Glutamatergic neuron (in vitro differentiated cells): ENCODE data around the gene CEMP1. TPM values are rescaled to one million over a fixed set of nuclear protein-coding genes. Genes with fewer than 3 reads are reported as not detected.

Experiments used
- DNase-seq: peaks from one replicate; pipeline ENCODE4 v3.0.0; 2022
- H3K27ac Mint-ChIP-seq: one replicate; pipeline ENCODE4 v1.8.0; 2020; ENCODE audit warnings: mild to moderate bottlenecking, mixed read lengths, inconsistent platforms; ENCODE audit not compliant: unreplicated experiment
- H3K27me3 Mint-ChIP-seq: one replicate; pipeline ENCODE4 v1.8.0; 2020; ENCODE audit warnings: mild to moderate bottlenecking, moderate library complexity, mixed read lengths, inconsistent platforms; ENCODE audit not compliant: unreplicated experiment
- H3K36me3 Mint-ChIP-seq: one replicate; pipeline ENCODE4 v1.8.0; 2020; ENCODE audit warnings: mild to moderate bottlenecking, mixed read lengths, inconsistent platforms; ENCODE audit not compliant: unreplicated experiment
- H3K4me1 Mint-ChIP-seq: one replicate; pipeline ENCODE4 v1.8.0; 2020; ENCODE audit warnings: mild to moderate bottlenecking, low read depth, mixed read lengths, inconsistent platforms; ENCODE audit not compliant: unreplicated experiment
- H3K4me3 Mint-ChIP-seq: one replicate; pipeline ENCODE4 v1.8.0; 2020; ENCODE audit warnings: mild to moderate bottlenecking, mixed read lengths, inconsistent platforms; ENCODE audit not compliant: unreplicated experiment
- H3K9me3 Mint-ChIP-seq: one replicate; pipeline ENCODE4 v1.8.0; 2020; ENCODE audit warnings: mild to moderate bottlenecking, moderate library complexity, mixed read lengths, inconsistent platforms; ENCODE audit not compliant: unreplicated experiment
- total RNA-seq: library from RNA; stranded (reverse); fragmentation: NEBNext Ultra II Directional; extraction: Animal tissue kit (Norgen Biotek cat#: 25700); gene quantifications from one replicate; pipeline ENCODE4 v1.2.1, GENCODE V29; 2021; ENCODE audit not compliant: unreplicated experiment
- TF ChIP-seq, protein P1 (sequence below): fragments of 200-600 bp; sonication (generic); IDR thresholded peaks from one replicate; pipeline ENCODE4 v1.5.0; 2021; ENCODE audit not compliant: partially characterized antibody, unreplicated experiment

The CEMP1 gene
- total RNA-seq, 1 donor from 2014 or later: not detected

DNA sequence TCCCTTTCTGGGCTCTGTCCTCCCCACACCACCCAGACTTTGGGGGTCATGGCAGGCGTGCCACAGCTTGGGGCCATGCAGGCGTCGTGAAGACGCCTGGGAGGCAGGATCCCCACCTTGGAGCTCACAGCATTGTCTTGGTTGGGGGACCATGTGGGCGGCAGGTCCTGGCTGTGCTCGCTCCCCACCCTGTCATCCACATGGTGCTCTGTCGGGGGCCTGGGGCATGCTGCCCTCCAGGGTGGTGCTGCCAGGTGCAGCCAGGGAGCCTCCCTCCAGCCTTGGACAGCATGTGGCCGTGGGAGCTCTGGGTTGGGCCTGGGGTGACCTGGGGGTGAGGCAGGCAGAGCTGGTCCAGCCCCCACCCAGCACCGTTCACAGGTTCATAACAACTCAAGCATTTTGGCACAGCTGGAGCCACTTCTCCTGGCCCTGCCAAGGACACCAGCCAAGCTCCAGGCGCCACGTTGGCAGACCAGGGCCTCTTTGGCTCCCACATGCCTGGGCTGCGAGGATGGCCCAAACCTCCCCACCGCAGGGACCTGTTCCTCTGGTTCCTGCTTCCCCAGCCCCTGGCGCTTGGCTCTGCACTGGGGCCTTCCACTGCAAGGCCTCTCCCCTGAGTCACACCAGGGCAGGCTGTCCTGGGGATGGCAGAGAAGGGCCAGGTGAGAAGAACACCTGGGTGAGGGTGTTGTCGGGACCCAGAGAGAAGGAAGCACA is 32.5 kb downstream of the CEMP1 start:
- H3K36me3 Mint-ChIP-seq: no peaks in the 10 kb centered on the region
- H3K9me3 Mint-ChIP-seq: peaks cover 3% of the 10 kb centered on the region
- H3K4me3 Mint-ChIP-seq: no peak overlapping the region
- H3K27ac Mint-ChIP-seq: no peak overlapping the region
- TF ChIP-seq, protein P1, sequence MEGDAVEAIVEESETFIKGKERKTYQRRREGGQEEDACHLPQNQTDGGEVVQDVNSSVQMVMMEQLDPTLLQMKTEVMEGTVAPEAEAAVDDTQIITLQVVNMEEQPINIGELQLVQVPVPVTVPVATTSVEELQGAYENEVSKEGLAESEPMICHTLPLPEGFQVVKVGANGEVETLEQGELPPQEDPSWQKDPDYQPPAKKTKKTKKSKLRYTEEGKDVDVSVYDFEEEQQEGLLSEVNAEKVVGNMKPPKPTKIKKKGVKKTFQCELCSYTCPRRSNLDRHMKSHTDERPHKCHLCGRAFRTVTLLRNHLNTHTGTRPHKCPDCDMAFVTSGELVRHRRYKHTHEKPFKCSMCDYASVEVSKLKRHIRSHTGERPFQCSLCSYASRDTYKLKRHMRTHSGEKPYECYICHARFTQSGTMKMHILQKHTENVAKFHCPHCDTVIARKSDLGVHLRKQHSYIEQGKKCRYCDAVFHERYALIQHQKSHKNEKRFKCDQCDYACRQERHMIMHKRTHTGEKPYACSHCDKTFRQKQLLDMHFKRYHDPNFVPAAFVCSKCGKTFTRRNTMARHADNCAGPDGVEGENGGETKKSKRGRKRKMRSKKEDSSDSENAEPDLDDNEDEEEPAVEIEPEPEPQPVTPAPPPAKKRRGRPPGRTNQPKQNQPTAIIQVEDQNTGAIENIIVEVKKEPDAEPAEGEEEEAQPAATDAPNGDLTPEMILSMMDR: no peak
- peaks cover 6% of the 10 kb centered on the region for H3K27me3 Mint-ChIP-seq
- peaks cover 10% of the 10 kb centered on the region for H3K4me1 Mint-ChIP-seq
- no peak for DNase-seq

DNA sequence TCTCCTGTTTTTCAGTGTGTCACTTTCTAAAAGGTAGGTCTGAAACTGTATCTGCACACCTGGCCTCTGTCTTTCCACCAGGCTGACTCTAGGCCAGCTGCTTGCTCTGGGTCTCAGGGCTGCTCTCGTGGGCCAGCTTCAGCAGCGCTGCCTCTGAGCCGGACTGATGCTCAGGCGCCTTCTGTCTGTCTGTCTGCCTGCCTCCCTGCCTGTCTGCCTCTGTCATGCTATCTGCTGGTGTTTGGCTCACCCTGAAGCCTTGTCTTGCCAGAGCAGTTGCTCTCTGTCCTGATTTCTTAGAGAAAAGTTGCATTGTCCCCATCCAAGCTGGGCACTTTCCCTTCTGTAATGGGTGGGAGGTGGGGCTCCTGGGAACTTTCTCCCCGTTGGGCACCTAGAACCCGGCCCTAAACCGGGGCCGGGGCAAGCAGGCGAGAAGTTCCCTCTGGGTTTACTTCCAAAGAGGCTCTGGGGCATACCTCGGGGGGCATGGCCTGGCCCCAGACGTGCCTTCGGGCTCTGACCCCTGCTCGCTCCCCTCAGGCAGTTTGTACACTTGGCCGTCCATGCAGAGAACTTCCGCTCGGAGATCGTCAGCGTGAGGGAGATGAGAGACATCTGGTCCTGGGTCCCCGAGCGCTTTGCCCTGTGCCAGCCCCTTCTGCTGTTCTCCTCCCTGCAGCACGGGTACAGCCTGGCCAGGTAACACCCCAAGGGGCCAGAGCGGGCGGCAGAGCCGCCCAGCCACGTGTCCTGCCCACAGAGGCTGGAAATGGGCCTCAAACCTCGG is 33.3 kb downstream of the CEMP1 start:
- peaks cover 8% of the 10 kb centered on the region for H3K4me1 Mint-ChIP-seq
- TF ChIP-seq, protein P1: no peak
- no peaks in the 10 kb centered on the region for H3K36me3 Mint-ChIP-seq
- peaks cover 6% of the 10 kb centered on the region for H3K27me3 Mint-ChIP-seq
- H3K4me3 Mint-ChIP-seq: peak overlapping the region; percentile 53
- DNase-seq: no peak
- peaks cover 3% of the 10 kb centered on the region for H3K9me3 Mint-ChIP-seq
- H3K27ac Mint-ChIP-seq: peak overlapping the region; percentile 36

DNA sequence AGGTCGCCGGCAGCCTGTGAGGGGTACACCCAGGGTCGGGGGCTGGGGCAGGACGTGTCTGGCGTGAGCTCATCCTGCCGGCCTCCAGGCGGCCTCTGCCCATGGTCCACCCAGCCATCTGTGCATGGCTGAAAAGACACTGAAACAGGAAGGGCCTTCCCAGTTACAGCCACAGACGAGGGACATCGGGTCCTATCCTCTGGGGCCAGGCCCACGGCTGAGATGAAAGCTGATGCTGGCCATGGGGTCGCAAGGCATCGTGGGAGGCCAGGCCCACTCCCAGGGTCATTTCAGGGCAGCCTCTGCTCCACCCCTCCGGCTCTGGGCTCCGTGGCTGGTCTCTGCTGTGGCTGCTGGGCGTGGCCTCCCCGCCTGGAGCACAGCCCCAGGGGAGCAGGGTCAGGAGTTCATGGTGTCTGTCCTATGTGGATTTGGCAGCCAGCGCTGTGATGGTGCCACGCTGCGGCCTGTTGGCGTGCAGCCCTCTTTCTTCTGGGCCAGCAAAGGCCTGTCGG is 34.0 kb downstream of the CEMP1 start:
- Mint-ChIP-seq H3K36me3 (no peaks in the 10 kb centered on the region), H3K27ac (peak overlapping the region; percentile 36), H3K9me3 (peaks cover 3% of the 10 kb centered on the region), H3K27me3 (peaks cover 6% of the 10 kb centered on the region), H3K4me1 (peaks cover 6% of the 10 kb centered on the region), H3K4me3 (peak overlapping the region; percentile 53)
- TF ChIP-seq, protein P1: no peak
- peak; percentile 61 for DNase-seq

DNA sequence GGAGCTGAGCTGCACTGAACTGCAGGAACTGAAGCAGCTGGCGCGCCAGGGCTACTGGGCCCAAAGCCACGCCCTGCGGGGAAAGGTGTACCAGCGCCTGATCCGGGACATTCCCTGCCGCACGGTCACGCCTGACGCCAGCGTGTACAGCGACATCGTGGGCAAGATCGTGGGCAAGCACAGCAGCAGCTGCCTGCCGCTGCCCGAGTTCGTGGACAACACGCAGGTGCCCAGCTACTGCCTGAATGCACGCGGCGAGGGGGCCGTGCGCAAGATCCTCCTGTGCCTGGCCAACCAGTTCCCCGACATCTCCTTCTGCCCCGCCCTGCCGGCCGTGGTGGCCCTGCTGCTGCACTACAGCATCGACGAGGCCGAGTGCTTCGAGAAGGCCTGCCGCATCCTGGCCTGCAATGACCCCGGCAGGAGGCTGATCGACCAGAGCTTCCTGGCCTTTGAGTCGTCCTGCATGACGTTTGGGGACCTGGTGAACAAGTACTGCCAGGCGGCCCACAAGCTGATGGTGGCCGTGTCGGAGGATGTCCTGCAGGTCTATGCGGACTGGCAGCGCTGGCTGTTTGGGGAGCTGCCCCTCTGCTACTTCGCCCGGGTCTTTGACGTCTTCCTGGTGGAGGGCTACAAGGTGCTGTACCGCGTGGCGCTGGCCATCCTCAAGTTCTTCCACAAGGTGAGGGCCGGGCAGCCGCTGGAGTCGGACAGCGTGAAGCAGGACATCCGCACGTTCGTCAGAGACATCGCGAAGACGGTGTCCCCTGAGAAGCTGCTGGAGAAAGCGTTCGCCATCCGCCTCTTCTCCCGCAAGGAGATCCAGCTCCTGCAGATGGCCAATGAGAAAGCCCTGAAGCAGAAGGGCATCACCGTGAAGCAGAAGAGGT is 34.7 kb downstream of the CEMP1 start:
- H3K36me3 Mint-ChIP-seq: no peaks in the 10 kb centered on the region
- no peak overlapping the region for H3K4me3 Mint-ChIP-seq
- peak overlapping the region; percentile 43 for H3K27ac Mint-ChIP-seq
- TF ChIP-seq, protein P1: no peak
- no peak for DNase-seq
- peaks cover 6% of the 10 kb centered on the region for H3K27me3 Mint-ChIP-seq
- peaks cover 3% of the 10 kb centered on the region for H3K9me3 Mint-ChIP-seq
- peaks cover 6% of the 10 kb centered on the region for H3K4me1 Mint-ChIP-seq
